Heart right ventricle (tissue), 16 donors: ENCODE measurements around the gene RPL10A. TPM values are rescaled to one million over a fixed set of nuclear protein-coding genes. Genes with fewer than 3 reads are reported as not detected.
A peak's percentile ranks its signal among the peaks of the same experiment; 100 is the strongest.

Source experiments
- ATAC-seq, 8 donors: fragments of 200-7000 bp; cut with Tn5 transposase; one replicate each; pipeline ENCODE4 v1.9.1; 2020; ENCODE audit warnings: mild to moderate bottlenecking in 8 of 8, moderate library complexity in 8 of 8, moderate number of reproducible peaks in 1 of 8
- DNase-seq, 2 donors: peaks; one replicate each; pipeline ENCODE4 v3.0.0-alpha.2; 2020
- H3K27ac ChIP-seq, 10 donors: fragments of 200-600 bp; sonication (generic) in 2 of 10; one replicate each; pipeline versions ENCODE4 v1.5.0 to v1.8.0; 2020 to 2022; ENCODE audit warnings: mild to moderate bottlenecking in 3 of 10
- H3K27me3 ChIP-seq, 7 donors: fragments of 200-600 bp; one replicate each; pipeline ENCODE4 v1.8.0; 2021 to 2022; ENCODE audit warnings: mild to moderate bottlenecking in 2 of 7
- H3K36me3 ChIP-seq, 9 donors: fragments of 200-600 bp; sonication (generic) in 1 of 9; one replicate each; pipeline versions ENCODE4 v1.5.0 to v1.8.0; 2020 to 2022; ENCODE audit warnings: mild to moderate bottlenecking in 2 of 9
- H3K4me1 ChIP-seq, 9 donors: fragments of 200-600 bp; sonication (generic) in 1 of 9; one replicate each; pipeline versions ENCODE4 v1.5.0 to v1.8.0; 2020 to 2022; ENCODE audit warnings: mild to moderate bottlenecking in 4 of 9
- H3K4me3 ChIP-seq, 10 donors: fragments of 200-600 bp; sonication (generic) in 2 of 10; one replicate each; pipeline versions ENCODE4 v1.5.0 to v1.8.0; 2020 to 2022; ENCODE audit warnings: mild to moderate bottlenecking in 7 of 10, moderate library complexity in 2 of 10
- H3K9me3 ChIP-seq, 11 donors: fragments of 200-600 bp in 10 of 11; sonication (generic) in 2 of 11; one replicate each; pipeline versions ENCODE4 v1.5.0 to v1.8.0; 2013 to 2022; ENCODE audit warnings: mild to moderate bottlenecking in 2 of 11, control low read depth in 1 of 11, moderate library complexity in 1 of 11
- CTCF ChIP-seq, 9 donors: fragments of 200-600 bp; sonication (generic) in 2 of 9; IDR thresholded peaks; one replicate each; pipeline versions ENCODE4 v1.5.0 to v1.8.0; 2021 to 2022; ENCODE audit warnings: antibody characterized with exemption in 9 of 9, mild to moderate bottlenecking in 5 of 9, moderate library complexity in 1 of 9
- WGBS, 2 donors: extraction: QIAGEN DNeasy Blood & Tissue Kit; methylation state at CpG; one replicate each; pipeline ENCODE4 v1.1.7; 2013; ENCODE audit warnings: inconsistent platforms in 1 of 2; 5-methylcytosine and 5-hydroxymethylcytosine counted together
- intact Hi-C, 10 donors: fragments of 100-400 bp; cut with DNase I; formaldehyde crosslinking; loops; one replicate each; pipeline versions ENCODE4 v1.11.1 to v1.14.2; 2022
- long read RNA-seq, 3 donors: library from polyadenylated mRNA; unstranded; transcript quantifications; one replicate each; pipeline ENCODE4 v2.0.0, GENCODE V29; 2020 to 2021
- polyA plus RNA-seq, 2 donors: library from polyadenylated mRNA; stranded (reverse); fragments of 200-250 nt; gene quantifications; one replicate each; pipeline ENCODE4 v1.2.3, GENCODE V29; 2013
- total RNA-seq, 10 donors: library from RNA; stranded (reverse); fragmentation: NEBNext Ultra II Directional in 3 of 10; extraction: Animal tissue kit (Norgen Biotek cat#: 25700) in 3 of 10; gene quantifications; one replicate each; pipeline versions ENCODE4 v1.2.1 to v1.2.4, GENCODE V29; 2021 to 2023
- donor health status: Arrhythmogenic right ventricular cardiomyopathy.
- donor health status: ischemic (EF 13 %, LVEDD 7.1; RV severe dilation, severe dysfunction).
- donor health status: healthy with polysubstance abuse.
- donor health status: DM: no; HTN: yes; CAD: no.
- donor health status: DM: no; HTN: no; CAD: no.
- donor health status: ischemic (EF 25% LVEDD 6.9; RV normal size, moderate dysfunction).
- donor health status: ischemic (EF 25% LVEDD 5.7; RV mildly dilated, moderate dysfunction).
- donor health status: healthy.
- donor health status: DM: yes; HTN: yes; CAD: no.
- donor health status: Ischemic cardiomyopathy.
- donor health status: ischemic (EF 35%, LVEDD 5.7; RV mildly dilated, moderate dysfunction).
- donor health status: nonischemic (EF 11% LVEDD 7.7; RV severe dilation, severe dysfunction).
- donor health status: DM: yes; HTN: yes; CAD: no.
- donor health status: PGD.
- donor health status: ischemic (EF 29% LVEDD 5.4; RV normal size, mild dysfunction).
- donor health status: nonischemic (EF 23%, LVEDD 6.1; RV moderate dilation, normal function).

The RPL10A gene
- total RNA-seq (100 to 1,000 TPM; 476 to 650 (median 529) TPM), polyA plus RNA-seq (1,000 to 10,000 TPM in 1 of 2 donors, 100 to 1,000 TPM in 1; 231 to 1,620 TPM)
- long read RNA-seq, donor 1, transcript RPL10A-202 (5 exons, 1,063 nt), result minor isoform, 5 of 193 reads
- long read RNA-seq, donor 1, transcript RPL10A-201 (6 exons, 716 nt), result major isoform, 174 of 193 reads
- long read RNA-seq, donor 1, partial matches to known transcripts, result 3 of 193 reads
- long read RNA-seq, donor 1, other reads (novel, unspliced or antisense), result 6 of 193 reads
- long read RNA-seq, donor 2, transcript RPL10A-202 (5 exons, 1,063 nt), result minor isoform, 6 of 230 reads
- long read RNA-seq, donor 2, transcript RPL10A-201 (6 exons, 716 nt), result major isoform, 210 of 230 reads
- long read RNA-seq, donor 2, partial matches to known transcripts, result 5 of 230 reads
- long read RNA-seq, donor 2, other reads (novel, unspliced or antisense), result 7 of 230 reads
- long read RNA-seq, donor 3, transcript RPL10A-202 (5 exons, 1,063 nt), result minor isoform, 10 of 174 reads
- long read RNA-seq, donor 3, transcript RPL10A-201 (6 exons, 716 nt), result major isoform, 116 of 174 reads
- long read RNA-seq, donor 3, transcript RPL10A-203 (5 exons, 1,069 nt), result minor isoform, 11 of 174 reads
- long read RNA-seq, donor 3, partial matches to known transcripts, result 14 of 174 reads
- long read RNA-seq, donor 3, other reads (novel, unspliced or antisense), result 21 of 174 reads

GRCh38 chr6:35468181-35468979 is at the start of gene RPL10A:
Gene RPL10A (plus strand): TSS chr6:35468401. CDS start chr6:35468435, 34 bp downstream.
- Histone ChIP-seq H3K4me1 (peaks cover 4 to 46% (median 40%) of the 10 kb centered on the region in 9 donors), H3K27me3 (no peaks in the 10 kb centered on the region), H3K36me3 (peaks cover 0 to 55% (median 23%) of the 10 kb centered on the region in 9 donors), H3K4me3 (peak within 1 kb of the TSS; percentile 68 to 87 (median 82)), H3K9me3 (no peaks in the 10 kb centered on the region), H3K27ac (peak within 1 kb of the TSS; percentile 44 to 93 (median 89))
- WGBS, 2 donors, result 0 to 1% methylated on average over 85 to 86 of the region's 86 CpGs
- intact Hi-C loops, result loop anchor here in 6 of 10 donors (1.0 to 5.0 kb wide), 3 partner anchors 28 to 126 kb away; partner anchors contain the start of genes PPARD (in 6 of the 6) and TEAD3 (in 1 of the 6)
- peak; percentile 92 to 97 for DNase-seq
- TF ChIP-seq CTCF (IDR thresholded peaks at IDR 0.05), result peak; percentile 94 to 99 (median 97)
- ATAC-seq, result peak; percentile 87 to 95 (median 93)

GRCh38 chr6:35419417-35419816 is 48.8 kb upstream of the RPL10A start:
- WGBS, 2 donors, result 55 to 61% methylated on average over 5 of the region's 5 CpGs
- no peak for DNase-seq
- Histone ChIP-seq H3K4me3 (no peak overlapping the region), H3K27me3 (no peaks in the 10 kb centered on the region), H3K9me3 (no peaks in the 10 kb centered on the region), H3K27ac (peak overlapping the region in 2 of 10 donors; percentile 10 to 44), H3K36me3 (peaks cover 0 to 75% (median 16%) of the 10 kb centered on the region in 9 donors), H3K4me1 (peaks cover 0 to 29% (median 14%) of the 10 kb centered on the region in 9 donors)
- TF ChIP-seq CTCF (IDR thresholded peaks at IDR 0.05), result peak in 2 of 9 donors; percentile 14 to 26
- peak in 1 of 8 donors; percentile 44 for ATAC-seq
- intact Hi-C loops, result loop anchor here in 2 of 10 donors (10.0 kb wide), 1 partner anchor 75 kb away; the partner anchor contains the start of gene PPARD (in 2 of the 2)

GRCh38 chr6:35419961-35420360 is 48.2 kb upstream of the RPL10A start:
- ATAC-seq (no peak), DNase-seq (no peak)
- intact Hi-C loops, result loop anchor here in 2 of 10 donors (10.0 kb wide), 1 partner anchor 75 kb away; the partner anchor contains the start of gene PPARD (in 2 of the 2)
- Histone ChIP-seq H3K27ac (peak overlapping the region in 1 of 10 donors; percentile 10), H3K9me3 (no peaks in the 10 kb centered on the region), H3K36me3 (peaks cover 0 to 75% (median 21%) of the 10 kb centered on the region in 9 donors), H3K4me1 (peaks cover 0 to 24% (median 9%) of the 10 kb centered on the region in 9 donors), H3K27me3 (no peaks in the 10 kb centered on the region), H3K4me3 (no peak overlapping the region)
- no peak for TF ChIP-seq CTCF (IDR thresholded peaks at IDR 0.05)
- WGBS, 2 donors, result 96% methylated on average over 14 of the region's 14 CpGs
